ENCODE data around the gene SHOC2.

GRCh38 chr10:110892602-110893288 lies 26.7 kb upstream of the SHOC2 start:
- TF ChIP-seq CTCF (conservative IDR thresholded peaks at IDR 0.05; ENCODE audit: low read depth, low read length) (no peak), EZH2phosphoT487 (IDR thresholded peaks at IDR 0.05; ENCODE audit: borderline replicate concordance, low read length) (no peak), EZH2 (IDR thresholded peaks at IDR 0.05; ENCODE audit: low read length, unreplicated experiment) (no peak)

Measured in PC-3 (cell line).